Cerebellar cortex (tissue), 1 donor: ENCODE data around the gene PBX4.

Experiments
- DNase-seq: peaks from one replicate; pipeline ENCODE4 v3.0.0-alpha.2; 2015; ENCODE audit warnings: low spot score

PBX4 gene

GRCh38 chr19:19554074-19555023, 64.1 kb downstream of the PBX4 start:
- peak; percentile 33 for DNase-seq

DNA sequence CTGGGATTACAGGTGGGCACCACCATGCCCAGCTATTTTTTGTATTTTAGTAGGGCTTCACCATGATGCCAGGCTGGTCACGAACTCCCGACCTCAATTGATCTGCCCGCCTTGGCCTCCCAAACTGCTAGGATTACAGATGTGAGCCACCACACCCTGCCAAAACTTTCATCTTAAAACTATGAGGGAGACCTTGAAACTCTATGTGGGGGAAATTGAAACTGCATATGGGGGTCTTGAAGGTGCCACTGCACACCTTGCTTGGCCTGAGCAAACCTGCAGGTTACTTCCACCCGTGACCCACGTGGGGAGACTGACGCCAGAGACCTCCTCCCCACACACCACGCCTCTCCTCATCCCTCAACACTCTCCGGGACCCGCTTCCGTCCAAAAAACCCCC, 64.8 kb downstream of the PBX4 start:
- DNase-seq: no peak

GRCh38 chr19:19552798-19553197, 65.7 kb downstream of the PBX4 start:
- DNase-seq: peak; percentile 31

DNA sequence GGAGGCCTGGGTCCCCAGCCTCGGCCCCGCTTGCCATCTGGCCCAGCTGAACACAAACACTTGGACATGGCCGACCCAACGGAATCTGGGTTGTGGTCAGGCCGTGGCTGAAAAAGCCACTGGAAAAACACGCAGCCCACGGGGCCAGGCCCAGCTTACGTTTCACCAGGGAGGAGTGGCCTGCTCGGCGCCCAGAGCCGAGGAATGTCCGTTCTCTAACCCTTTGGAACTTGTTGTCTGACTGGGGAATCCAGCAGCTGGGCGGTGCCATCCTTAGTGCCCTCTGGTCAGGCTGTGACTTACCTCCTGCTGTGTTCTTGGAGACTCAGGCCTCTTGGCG, 66.7 kb downstream of the PBX4 start:
- DNase-seq: no peak

DNA sequence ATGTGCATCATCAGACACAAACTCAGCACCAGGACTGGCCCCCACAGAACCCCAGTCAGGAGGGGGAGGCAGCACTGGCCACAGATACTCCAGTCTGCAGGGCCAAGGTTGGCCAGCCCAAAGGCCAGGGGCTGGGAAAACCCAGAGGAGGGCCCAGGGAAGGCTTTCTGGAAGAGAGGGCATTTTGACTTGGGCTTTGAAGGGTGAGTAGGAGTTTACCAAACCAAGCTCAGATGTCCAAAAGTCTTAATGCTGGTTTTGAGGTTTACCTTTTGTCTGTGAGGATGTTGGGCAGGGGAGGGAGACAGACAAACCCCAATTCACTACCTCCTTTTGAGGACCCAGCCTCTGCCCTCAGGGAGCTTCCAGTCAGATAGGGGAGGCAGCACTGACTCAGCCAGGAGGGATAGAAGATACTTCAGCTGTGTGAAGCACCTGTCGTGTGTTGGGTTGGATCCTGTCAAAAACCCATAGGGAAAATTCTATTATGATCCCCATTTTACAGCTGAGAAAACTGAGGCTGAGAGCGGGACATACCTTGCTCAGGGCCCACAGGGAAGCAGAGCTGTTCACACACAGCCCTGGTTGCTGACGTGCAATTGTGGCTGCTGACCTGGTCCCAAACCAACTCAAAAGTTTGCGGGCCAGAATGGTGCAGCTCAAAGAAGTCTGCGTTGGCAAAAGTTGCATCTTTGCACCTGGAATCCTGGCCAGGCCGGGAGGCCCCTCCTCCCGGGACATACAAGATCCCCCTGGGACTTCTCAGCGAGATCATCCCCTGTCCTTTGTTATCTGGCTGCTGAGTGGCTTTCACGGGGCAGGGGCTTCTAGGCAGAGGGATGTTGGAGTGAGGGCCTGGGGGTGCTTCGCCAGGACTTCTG, 67.3 kb downstream of the PBX4 start:
- no peak for DNase-seq

GRCh38 chr19:19550485-19550929, 68.0 kb downstream of the PBX4 start:
- DNase-seq: no peak

GRCh38 chr19:19549804-19550464, 68.6 kb downstream of the PBX4 start:
- DNase-seq: no peak

DNA sequence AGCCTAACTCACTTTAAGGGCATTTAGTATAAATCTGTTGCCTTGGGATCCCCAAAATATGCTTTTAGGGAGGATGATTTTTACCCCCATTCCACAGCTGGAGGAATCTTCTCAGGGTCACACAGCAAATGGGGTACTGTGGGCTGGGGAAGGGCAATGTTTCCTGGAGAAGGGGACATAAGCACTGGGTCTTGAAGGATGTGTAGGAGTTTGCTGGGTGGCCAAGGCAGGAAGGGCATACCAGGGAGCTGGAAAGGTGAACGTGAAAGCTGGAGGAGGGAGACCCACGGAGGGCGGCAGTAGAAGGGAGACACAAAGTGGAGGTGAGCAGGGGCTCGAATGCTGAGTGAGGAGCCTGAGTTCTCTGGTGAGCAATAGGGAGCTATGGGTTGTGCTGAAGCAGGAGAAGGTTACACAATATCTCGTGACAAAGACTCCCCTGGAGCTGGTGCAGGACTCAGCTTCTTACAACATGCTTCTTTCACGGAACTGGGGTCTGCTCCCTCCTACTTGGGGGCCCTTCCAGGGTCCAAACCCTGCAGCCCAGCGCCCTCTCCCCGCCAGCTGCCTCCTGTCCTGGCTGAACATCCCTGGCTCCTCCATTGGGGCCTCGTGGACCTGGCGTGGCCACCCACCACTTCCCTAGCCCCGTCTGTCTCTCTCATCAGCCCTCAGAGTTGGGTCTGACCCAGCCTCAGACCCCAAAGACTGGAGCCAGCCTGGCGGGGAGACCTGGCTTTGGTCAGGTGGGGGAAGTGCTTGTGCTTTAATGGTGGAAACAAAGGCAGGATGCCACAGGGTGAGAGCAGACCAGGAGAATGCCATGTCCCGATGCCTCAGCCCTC, 69.3 kb downstream of the PBX4 start:
- DNase-seq: no peak

GRCh38 chr19:19547674-19548336, 70.7 kb downstream of the PBX4 start:
- DNase-seq: no peak

- DNase-seq: no peak
These were observed 71.7 kb downstream of the PBX4 start for GRCh38 chr19:19546751-19547162.

- DNase-seq: no peak
These were observed 72.8 kb downstream of the PBX4 start for GRCh38 chr19:19545707-19546106.

GRCh38 chr19:19544954-19545591, 73.4 kb downstream of the PBX4 start:
- no peak for DNase-seq

DNA sequence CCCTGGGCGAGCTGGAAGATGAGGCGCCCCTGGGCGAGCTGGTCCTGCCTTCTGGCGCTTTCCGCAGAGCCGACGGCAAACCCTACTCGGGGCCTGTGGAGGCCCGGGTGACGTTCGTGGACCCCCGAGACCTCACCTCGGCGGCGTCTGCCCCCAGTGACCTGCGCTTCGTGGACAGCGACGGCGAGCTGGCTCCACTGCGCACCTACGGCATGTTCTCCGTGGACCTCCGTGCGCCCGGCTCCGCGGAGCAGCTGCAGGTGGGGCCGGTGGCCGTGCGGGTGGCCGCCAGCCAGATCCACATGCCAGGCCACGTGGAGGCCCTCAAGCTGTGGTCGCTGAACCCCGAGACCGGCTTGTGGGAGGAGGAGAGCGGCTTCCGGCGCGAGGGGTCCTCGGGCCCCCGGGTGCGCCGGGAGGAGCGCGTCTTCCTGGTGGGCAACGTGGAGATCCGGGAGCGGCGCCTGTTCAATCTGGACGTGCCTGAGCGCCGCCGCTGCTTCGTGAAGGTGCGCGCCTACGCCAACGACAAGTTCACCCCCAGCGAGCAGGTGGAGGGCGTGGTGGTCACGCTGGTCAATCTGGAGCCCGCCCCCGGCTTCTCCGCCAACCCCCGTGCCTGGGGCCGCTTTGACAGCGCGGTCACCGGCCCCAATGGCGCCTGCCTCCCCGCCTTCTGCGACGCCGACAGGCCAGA, 74.1 kb downstream of the PBX4 start:
- no peak for DNase-seq

- no peak for DNase-seq
These were observed 74.8 kb downstream of the PBX4 start for GRCh38 chr19:19543640-19544039.

DNA sequence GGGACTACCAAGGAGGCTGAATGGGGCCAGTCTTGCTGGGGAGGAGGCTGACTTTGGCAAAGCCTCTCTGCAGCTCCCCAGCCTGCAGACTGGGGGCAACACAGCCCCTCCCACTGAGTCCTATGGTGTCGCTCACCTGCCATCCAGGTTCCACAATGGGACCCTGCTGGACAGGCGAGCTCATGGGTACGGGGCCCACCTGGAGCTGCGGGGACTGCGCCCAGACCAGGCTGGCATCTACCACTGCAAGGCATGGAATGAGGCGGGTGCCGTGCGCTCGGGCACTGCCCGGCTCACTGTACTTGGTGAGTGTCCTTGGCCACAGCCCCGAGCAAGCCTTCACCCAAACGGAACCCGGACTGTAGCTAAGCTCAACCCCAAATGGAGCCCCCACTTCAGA, 75.4 kb downstream of the PBX4 start:
- no peak for DNase-seq

- no peak for DNase-seq
These were observed 76.0 kb downstream of the PBX4 start for GRCh38 chr19:19542507-19542906.

DNA sequence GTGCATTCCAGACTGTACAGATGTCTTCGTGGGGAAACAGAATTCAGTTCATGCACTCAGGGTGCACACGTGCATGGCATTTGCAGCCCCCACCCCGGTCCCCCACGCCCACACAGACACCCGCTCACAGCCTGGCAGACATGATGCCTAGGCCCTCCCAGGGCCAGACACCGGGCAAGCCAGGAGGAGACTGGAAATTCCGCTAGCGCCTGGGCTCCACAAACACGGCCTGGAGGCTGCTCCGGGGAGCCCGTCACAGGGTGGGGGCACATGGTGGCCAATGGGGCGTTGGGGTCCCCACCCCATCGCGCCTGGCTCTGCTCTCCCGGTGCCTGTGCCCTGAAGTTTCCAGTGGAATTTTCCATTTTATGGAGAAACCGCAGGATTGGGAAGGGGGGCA, 76.9 kb downstream of the PBX4 start:
- DNase-seq: no peak

DNA sequence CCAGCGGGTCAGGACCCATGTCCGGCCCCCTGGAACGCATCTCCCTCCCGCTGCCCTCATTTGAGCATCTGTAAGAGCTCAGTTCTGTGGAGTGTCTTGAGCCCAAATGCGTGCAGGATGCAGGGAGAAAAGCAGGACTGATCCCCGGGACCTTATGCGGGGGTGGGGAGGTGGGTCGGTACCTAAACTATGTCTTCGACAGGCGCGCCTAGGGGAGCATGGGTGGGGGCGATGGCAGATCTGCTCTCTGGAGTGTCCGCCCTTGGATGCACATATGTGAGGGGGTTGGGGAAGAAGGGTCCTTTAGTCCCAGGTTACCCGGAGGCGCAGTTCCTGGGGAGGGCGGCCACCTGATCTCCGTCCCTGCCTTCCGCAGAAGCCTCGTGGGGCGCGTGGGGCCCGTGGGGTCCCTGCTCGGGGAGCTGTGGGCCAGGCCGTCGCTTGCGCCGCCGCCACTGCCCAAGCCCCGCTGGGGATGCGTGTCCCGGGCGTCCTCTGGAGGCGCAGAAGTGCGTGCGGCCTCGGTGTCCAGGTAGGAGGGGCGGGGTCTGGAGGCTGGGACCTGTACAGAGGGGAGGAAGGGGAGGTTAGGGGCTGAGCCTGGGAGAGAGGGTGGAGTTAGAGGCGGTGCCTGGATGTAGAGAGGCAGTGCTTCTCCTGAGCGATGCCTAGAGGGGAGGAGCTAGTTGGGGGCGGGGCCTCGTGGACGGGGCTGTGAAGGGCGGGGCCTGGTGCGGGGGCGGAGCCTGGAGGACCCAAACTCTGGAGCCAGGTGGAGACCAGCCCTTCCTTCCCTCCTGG, 77.6 kb downstream of the PBX4 start:
- DNase-seq: no peak
